Sigmoid colon (tissue), 7 donors: Measurements from ENCODE around the gene GNLY. TPM values are rescaled to one million over a fixed set of nuclear protein-coding genes. Genes with fewer than 3 reads are reported as not detected.

Experiments
- DNase-seq: peaks from one replicate; pipeline ENCODE4 v3.0.0-alpha.2; 2019
- H3K27ac ChIP-seq, 4 donors: fragments of 200-600 bp; sonication (generic); one replicate each; pipeline ENCODE4 v1.5.1; 2016 to 2019; ENCODE audit warnings: mild to moderate bottlenecking in 1 of 4
- H3K27me3 ChIP-seq, 3 donors: fragments of 200-600 bp; sonication (generic); one replicate each; pipeline ENCODE4 v1.5.1; 2019; ENCODE audit warnings: mild to moderate bottlenecking in 1 of 3
- H3K36me3 ChIP-seq, 4 donors: fragments of 200-600 bp; sonication (generic); one replicate each; pipeline ENCODE4 v1.5.1; 2016 to 2019
- H3K4me1 ChIP-seq, 4 donors: fragments of 200-600 bp; sonication (generic); one replicate each; pipeline ENCODE4 v1.5.1; 2017 to 2019
- H3K4me3 ChIP-seq, 4 donors: fragments of 200-600 bp; sonication (generic); one replicate each; pipeline ENCODE4 v1.5.1; 2017 to 2019; ENCODE audit warnings: mild to moderate bottlenecking in 2 of 4, moderate library complexity in 1 of 4
- H3K9me3 ChIP-seq, 4 donors: fragments of 200-600 bp in 3 of 4; sonication (generic) in 3 of 4; one replicate each; pipeline versions ENCODE4 v1.5.1 to v1.6.1; 2013 to 2019
- CTCF ChIP-seq, 4 experiments: fragments of 450-650 bp in 3 of 4; fragments of 200-600 bp in 1 of 4; IDR thresholded peaks; one replicate each; pipeline ENCODE4 v1.5.1; 2016 to 2019; ENCODE audit warnings: antibody characterized with exemption in 4 of 4, mild to moderate bottlenecking in 3 of 4, moderate library complexity in 2 of 4
- EP300 ChIP-seq, 4 donors: sonication (generic); formaldehyde crosslinking; IDR thresholded peaks; one replicate each; pipeline ENCODE4 v1.6.1; 2017; ENCODE audit warnings: antibody characterized with exemption in 4 of 4
- POLR2A ChIP-seq, 2 donors: fragments of 450-650 bp; IDR thresholded peaks; one replicate each; pipeline ENCODE4 v1.6.1; 2016; ENCODE audit warnings: antibody characterized with exemption in 2 of 2, mild to moderate bottlenecking in 2 of 2, moderate library complexity in 2 of 2
- POLR2AphosphoS5 ChIP-seq, 4 donors: sonication (generic); formaldehyde crosslinking; IDR thresholded peaks; one replicate each; pipeline ENCODE4 v1.6.1; 2017; ENCODE audit warnings: antibody characterized with exemption in 4 of 4
- WGBS, 2 donors: extraction: QIAGEN DNeasy Blood & Tissue Kit; methylation state at CpG; one replicate each; pipeline ENCODE4 v1.1.7; 2013; 5-methylcytosine and 5-hydroxymethylcytosine counted together
- intact Hi-C: fragments of 100-400 bp; cut with DNase I; formaldehyde crosslinking; loops from one replicate; pipeline ENCODE4 v1.15.1; 2023
- polyA plus RNA-seq, 3 donors: library from polyadenylated mRNA; stranded (reverse); fragments of 200-250 nt; gene quantifications; one replicate each; pipeline ENCODE4 v1.2.3, GENCODE V29; 2013
- total RNA-seq, 4 donors: library from RNA; depleted of rRNA; stranded (reverse); fragments of >200 nt; gene quantifications; one replicate each; pipeline ENCODE4 v1.1.0, GENCODE V29; 2016
- donor health status: healthy with polysubstance abuse.
- donor health status: Bipolar disorder and iron deficiency.
- donor health status: healthy.

GNLY gene
- total and polyA plus RNA-seq, 7 donors = 1.6 to 13.9 (median 3.3) TPM; not detected in 3

GRCh38 chr2:85717308-85718008 is 23.3 kb downstream of the GNLY start:
- Histone ChIP-seq H3K36me3 (no peaks in the 10 kb centered on the region), H3K27me3 (no peaks in the 10 kb centered on the region), H3K9me3 (no peaks in the 10 kb centered on the region), H3K27ac (no peak overlapping the region), H3K4me1 (peaks cover 0 to 14% (median 3%) of the 10 kb centered on the region in 4 donors), H3K4me3 (no peak overlapping the region)
- intact Hi-C loops = no loop called here
- WGBS, 2 donors = 86% methylated on average over 15 of the region's 15 CpGs
- TF ChIP-seq CTCF (IDR thresholded peaks at IDR 0.05) (no peak), POLR2AphosphoS5 (IDR thresholded peaks at IDR 0.05) (no peak), POLR2A (IDR thresholded peaks at IDR 0.05) (no peak), EP300 (IDR thresholded peaks at IDR 0.05) (no peak)
- no peak for DNase-seq

GRCh38 chr2:85718009-85718391 is 23.8 kb downstream of the GNLY start:
- Histone ChIP-seq H3K27ac (no peak overlapping the region), H3K4me3 (no peak overlapping the region), H3K9me3 (no peaks in the 10 kb centered on the region), H3K27me3 (no peaks in the 10 kb centered on the region), H3K36me3 (no peaks in the 10 kb centered on the region), H3K4me1 (peaks cover 0 to 10% (median 3%) of the 10 kb centered on the region in 4 donors)
- WGBS, 2 donors = 84 to 88% methylated on average over 7 of the region's 7 CpGs
- intact Hi-C loops = no loop called here
- no peak for TF ChIP-seq POLR2A (IDR thresholded peaks at IDR 0.05)
- TF ChIP-seq CTCF (IDR thresholded peaks at IDR 0.05) = no peak
- no peak for TF ChIP-seq EP300 (IDR thresholded peaks at IDR 0.05)
- no peak for TF ChIP-seq POLR2AphosphoS5 (IDR thresholded peaks at IDR 0.05)
- DNase-seq = no peak

- Histone ChIP-seq H3K4me3 (no peak overlapping the region), H3K4me1 (peaks cover 0 to 8% (median 3%) of the 10 kb centered on the region in 4 donors), H3K27me3 (no peaks in the 10 kb centered on the region), H3K27ac (no peak overlapping the region), H3K36me3 (no peaks in the 10 kb centered on the region), H3K9me3 (no peaks in the 10 kb centered on the region)
- DNase-seq = no peak
- 81 to 90% methylated on average over 10 of the region's 10 CpGs for WGBS, 2 donors
- TF ChIP-seq CTCF (IDR thresholded peaks at IDR 0.05) (no peak), POLR2AphosphoS5 (IDR thresholded peaks at IDR 0.05) (no peak), POLR2A (IDR thresholded peaks at IDR 0.05) (no peak), EP300 (IDR thresholded peaks at IDR 0.05) (no peak)
- intact Hi-C loops = no loop called here
Measured at GRCh38 chr2:85718885-85719492, 24.8 kb downstream of the GNLY start.

GRCh38 chr2:85719609-85720240 is 25.6 kb downstream of the GNLY start:
- TF ChIP-seq POLR2A (IDR thresholded peaks at IDR 0.05) (no peak), CTCF (IDR thresholded peaks at IDR 0.05) (no peak), EP300 (IDR thresholded peaks at IDR 0.05) (no peak), POLR2AphosphoS5 (IDR thresholded peaks at IDR 0.05) (peak in 2 of 4 donors; percentile 8 to 43)
- Histone ChIP-seq H3K4me1 (peaks cover 0 to 8% (median 3%) of the 10 kb centered on the region in 4 donors), H3K27me3 (no peaks in the 10 kb centered on the region), H3K36me3 (no peaks in the 10 kb centered on the region), H3K4me3 (no peak overlapping the region), H3K27ac (no peak overlapping the region), H3K9me3 (no peaks in the 10 kb centered on the region)
- WGBS, 2 donors = 87 to 90% methylated on average over 6 of the region's 6 CpGs
- no peak for DNase-seq
- intact Hi-C loops = loop anchor here (10.0 kb wide), 1 partner anchor 365 kb away; no protein-coding TSS in a partner anchor
